ENCODE results near the gene HECTD4.
"Not testable (repeated sequence)": the region's sequence is repeated elsewhere in the genome, so short reads cannot be mapped to it uniquely, and the experiment has no call there.

HECTD4 gene

GRCh38 chr12:112350593-112351592, 31.3 kb downstream of the HECTD4 start:
- DNase-seq = no peak

GRCh38 chr12:112349431-112349830, 32.8 kb downstream of the HECTD4 start:
- no peak for DNase-seq

GRCh38 chr12:112348926-112349325, 33.3 kb downstream of the HECTD4 start:
- DNase-seq = not testable (repeated sequence)

GRCh38 chr12:112347581-112347982, 34.6 kb downstream of the HECTD4 start:
- DNase-seq = no peak

- DNase-seq = no peak
Observed at GRCh38 chr12:112346194-112346593, 36.0 kb downstream of the HECTD4 start.

GRCh38 chr12:112344220-112344619, 38.0 kb downstream of the HECTD4 start:
- DNase-seq = no peak

- DNase-seq = no peak
Observed at GRCh38 chr12:112342587-112342986, 39.6 kb downstream of the HECTD4 start.

GRCh38 chr12:112341046-112341825, 41.0 kb downstream of the HECTD4 start:
- no peak for DNase-seq

- DNase-seq = no peak
Observed at GRCh38 chr12:112340230-112340629, 42.0 kb downstream of the HECTD4 start.

- not testable (repeated sequence) for DNase-seq
Observed at GRCh38 chr12:112334999-112335398, 47.2 kb downstream of the HECTD4 start.

- no peak for DNase-seq
Observed at GRCh38 chr12:112333019-112333418, 49.2 kb downstream of the HECTD4 start.

GRCh38 chr12:112331886-112332285, 50.3 kb downstream of the HECTD4 start:
- DNase-seq = no peak

GRCh38 chr12:112330706-112331105, 51.5 kb downstream of the HECTD4 start:
- DNase-seq = no peak

GRCh38 chr12:112328456-112329124, 53.6 kb downstream of the HECTD4 start:
- DNase-seq = no peak

GRCh38 chr12:112327209-112327938, 54.9 kb downstream of the HECTD4 start:
- no peak for DNase-seq

GRCh38 chr12:112325622-112326207, 56.5 kb downstream of the HECTD4 start:
- DNase-seq = no peak

- DNase-seq = no peak
Observed at GRCh38 chr12:112325157-112325556, 57.1 kb downstream of the HECTD4 start.

GRCh38 chr12:112322882-112323547, 59.2 kb downstream of the HECTD4 start:
- no peak for DNase-seq

- no peak for DNase-seq
Observed at GRCh38 chr12:112322441-112322840, 59.8 kb downstream of the HECTD4 start.

- DNase-seq = no peak
Observed at GRCh38 chr12:112321245-112321644, 61.0 kb downstream of the HECTD4 start.

- no peak for DNase-seq
Observed at GRCh38 chr12:112319395-112319794, 62.8 kb downstream of the HECTD4 start.

Measured in activated CD4-positive, alpha-beta T cell treated with anti-CD3 and anti-CD28 coated beads, Interleukin-2, amount 50 U/mL, for 4 hours (primary cell).